ENCODE results near the gene MBNL2.

MBNL2 gene

DNA sequence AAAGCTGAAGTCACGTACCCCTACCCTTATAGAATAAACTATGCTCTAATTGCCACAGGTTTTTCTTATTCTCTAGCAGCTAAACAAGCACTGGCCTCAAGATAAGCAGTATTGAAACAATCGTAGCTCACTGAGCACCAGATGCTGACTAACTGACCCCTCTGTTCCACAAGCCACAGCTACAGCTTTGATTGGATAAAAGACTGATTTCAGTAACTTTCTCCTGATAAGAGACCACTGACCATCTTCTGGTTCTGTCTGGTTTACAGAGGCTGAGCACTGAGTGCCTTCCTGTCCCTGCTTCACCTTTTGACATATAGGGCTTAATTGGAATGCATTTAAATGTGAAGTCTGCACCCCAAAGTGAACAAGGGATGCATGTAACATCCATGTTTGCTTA lies 203.5 kb downstream of the MBNL2 start:
- H3K4me3 ChIP-seq (ENCODE audit: low read length), result no peak overlapping the region
- H3K36me3 ChIP-seq (replicated peaks; ENCODE audit: low read depth, low read length), result no peaks in the 10 kb centered on the region
- H3K4me1 ChIP-seq (ENCODE audit: low read length), result no peaks in the 10 kb centered on the region
- no peaks in the 10 kb centered on the region for H3K27me3 ChIP-seq (ENCODE audit: low read depth, low read length)
- no peak overlapping the region for H3K4me2 ChIP-seq (ENCODE audit: low read length)
- H2AFZ ChIP-seq (ENCODE audit: low read depth, low read length), result no peak overlapping the region
- H3K27ac ChIP-seq (ENCODE audit: low read length), result no peak overlapping the region
- H4K20me1 ChIP-seq (ENCODE audit: insufficient read depth, low read length), result no peaks in the 10 kb centered on the region
- no peaks in the 10 kb centered on the region for H3K9me3 ChIP-seq (ENCODE audit: insufficient read depth, low read length)
- TF ChIP-seq EZH2phosphoT487 (IDR thresholded peaks at IDR 0.05; ENCODE audit: low read depth) (no peak), CTCF (IDR thresholded peaks at IDR 0.05; ENCODE audit: low read depth, low read length) (no peak)
- H3K9ac ChIP-seq (ENCODE audit: low read length), result no peak overlapping the region
- H3K79me2 ChIP-seq (ENCODE audit: low read length), result no peaks in the 10 kb centered on the region

- Histone ChIP-seq H2AFZ (ENCODE audit: low read depth, low read length) (no peak overlapping the region), H3K4me2 (ENCODE audit: low read length) (no peak overlapping the region), H3K4me1 (ENCODE audit: low read length) (peaks cover 2% of the 10 kb centered on the region), H3K36me3 (replicated peaks; ENCODE audit: low read depth, low read length) (no peaks in the 10 kb centered on the region), H3K9me3 (ENCODE audit: insufficient read depth, low read length) (no peaks in the 10 kb centered on the region), H3K27me3 (ENCODE audit: low read depth, low read length) (no peaks in the 10 kb centered on the region), H3K4me3 (ENCODE audit: low read length) (no peak overlapping the region), H4K20me1 (ENCODE audit: insufficient read depth, low read length) (no peaks in the 10 kb centered on the region), H3K27ac (ENCODE audit: low read length) (no peak overlapping the region), H3K79me2 (ENCODE audit: low read length) (no peaks in the 10 kb centered on the region), H3K9ac (ENCODE audit: low read length) (no peak overlapping the region)
- no peak for TF ChIP-seq EZH2phosphoT487 (IDR thresholded peaks at IDR 0.05; ENCODE audit: low read depth)
Observed at GRCh38 chr13:97426695-97427094, 204.6 kb downstream of the MBNL2 start.

GRCh38 chr13:97429681-97430081 lies 207.5 kb downstream of the MBNL2 start:
- Histone ChIP-seq H4K20me1 (ENCODE audit: insufficient read depth, low read length) (no peaks in the 10 kb centered on the region), H3K9me3 (ENCODE audit: insufficient read depth, low read length) (no peaks in the 10 kb centered on the region), H3K4me3 (ENCODE audit: low read length) (no peak overlapping the region)

GRCh38 chr13:97430296-97430695 lies 208.2 kb downstream of the MBNL2 start:
- Histone ChIP-seq H3K36me3 (replicated peaks; ENCODE audit: low read depth, low read length) (no peaks in the 10 kb centered on the region), H3K27ac (ENCODE audit: low read length) (no peak overlapping the region), H3K4me3 (ENCODE audit: low read length) (no peak overlapping the region), H4K20me1 (ENCODE audit: insufficient read depth, low read length) (no peaks in the 10 kb centered on the region), H2AFZ (ENCODE audit: low read depth, low read length) (no peak overlapping the region), H3K9me3 (ENCODE audit: insufficient read depth, low read length) (no peaks in the 10 kb centered on the region), H3K4me1 (ENCODE audit: low read length) (peaks cover 7% of the 10 kb centered on the region), H3K9ac (ENCODE audit: low read length) (no peak overlapping the region), H3K79me2 (ENCODE audit: low read length) (peaks cover 10% of the 10 kb centered on the region), H3K27me3 (ENCODE audit: low read depth, low read length) (no peaks in the 10 kb centered on the region), H3K4me2 (ENCODE audit: low read length) (no peak overlapping the region)
- no peak for TF ChIP-seq CTCF (IDR thresholded peaks at IDR 0.05; ENCODE audit: low read depth, low read length)
- TF ChIP-seq EZH2phosphoT487 (IDR thresholded peaks at IDR 0.05; ENCODE audit: low read depth), result no peak

More at GRCh38 chr13:97429681-97430081, 207.5 kb downstream of the MBNL2 start:
- no peak overlapping the region for H3K9ac ChIP-seq (ENCODE audit: low read length)
- no peaks in the 10 kb centered on the region for H3K27me3 ChIP-seq (ENCODE audit: low read depth, low read length)
- no peak overlapping the region for H3K27ac ChIP-seq (ENCODE audit: low read length)
- peaks cover 4% of the 10 kb centered on the region for H3K79me2 ChIP-seq (ENCODE audit: low read length)
- no peak overlapping the region for H3K4me2 ChIP-seq (ENCODE audit: low read length)
- H3K36me3 ChIP-seq (replicated peaks; ENCODE audit: low read depth, low read length), result no peaks in the 10 kb centered on the region
- no peak overlapping the region for H2AFZ ChIP-seq (ENCODE audit: low read depth, low read length)
- TF ChIP-seq EZH2phosphoT487 (IDR thresholded peaks at IDR 0.05; ENCODE audit: low read depth) (no peak), CTCF (IDR thresholded peaks at IDR 0.05; ENCODE audit: low read depth, low read length) (no peak)
- peaks cover 7% of the 10 kb centered on the region for H3K4me1 ChIP-seq (ENCODE audit: low read length)
